Nasal cavity respiratory epithelium epithelial cell of viscerocranial mucosa (primary cell): Measurements from ENCODE around the gene NEDD9. TPM values are rescaled to one million over a fixed set of nuclear protein-coding genes. Genes with fewer than 3 reads are reported as not detected.

Experiments
- total RNA-seq: library from RNA; depleted of rRNA; stranded (reverse); fragments of >200 nt; gene quantifications from 2 replicates; pipeline ENCODE4 v1.2.3, GENCODE V29; 2014

The NEDD9 gene
- total RNA-seq, result 8.5 and 21.3 TPM in 2 replicates

GRCh38 chr6:11232193-11232769 is at the start of gene NEDD9:
TSS of gene NEDD9 (minus strand) at chr6:11232668. CDS start at chr6:11232515, 153 bp downstream.

Other genes starting within 250 kb of the NEDD9 start
- under 0.01 TPM in 1 of 2 replicates, not detected in the other for gene ELOVL2, start 188.4 kb downstream of the NEDD9 start, total RNA-seq
- gene SMIM13, start 138.8 kb downstream of the NEDD9 start, total RNA-seq, result 35.5 and 37.9 TPM in 2 replicates
- gene ERVFRD-1, start 120.9 kb downstream of the NEDD9 start, total RNA-seq, result not detected in 2 replicates